Measurements from ENCODE around the gene KCTD1.

DNA sequence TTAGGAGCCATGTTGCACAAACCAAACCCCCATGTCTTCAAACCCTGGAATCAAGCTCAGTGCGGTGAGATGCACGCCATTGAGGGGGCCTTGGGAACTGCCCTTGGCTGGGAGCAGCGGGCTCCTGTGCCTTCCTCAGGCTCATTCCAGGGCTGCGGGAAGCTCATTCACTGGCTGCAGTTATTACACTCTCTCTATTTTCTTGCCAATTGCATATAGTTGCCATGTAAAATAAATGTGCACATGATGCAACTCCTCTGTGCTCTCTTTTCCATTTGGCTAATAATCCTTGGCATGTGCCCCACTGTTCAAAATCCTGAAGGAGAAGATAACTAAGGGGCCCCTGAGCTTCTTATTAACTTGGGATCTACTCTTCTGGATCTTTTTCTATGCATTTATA is 74.7 kb downstream of the KCTD1 start:
- TF ChIP-seq CTCF (IDR thresholded peaks at IDR 0.05), result no peak
- TF ChIP-seq POLR2A (IDR thresholded peaks at IDR 0.05), result no peak

Measured in lower leg skin (tissue), 3 donors.